ENCODE measurements around the gene PPP1R1B.

Gene PPP1R1B

GRCh38 chr17:39612291-39612894, 14.4 kb upstream of the PPP1R1B start:
- no peak for TF ChIP-seq JUND (IDR thresholded peaks at IDR 0.05; ENCODE audit: low read depth)
- DNase-seq (ENCODE audit: low read depth in 1 of 2, low spot score in 1 of 2), result no peak
- in situ Hi-C loops (cut with HindIII; ENCODE audit: low pct_unique_long_range_greater_than_20kb, low sequenced_read_pairs), result no loop called here

DNA sequence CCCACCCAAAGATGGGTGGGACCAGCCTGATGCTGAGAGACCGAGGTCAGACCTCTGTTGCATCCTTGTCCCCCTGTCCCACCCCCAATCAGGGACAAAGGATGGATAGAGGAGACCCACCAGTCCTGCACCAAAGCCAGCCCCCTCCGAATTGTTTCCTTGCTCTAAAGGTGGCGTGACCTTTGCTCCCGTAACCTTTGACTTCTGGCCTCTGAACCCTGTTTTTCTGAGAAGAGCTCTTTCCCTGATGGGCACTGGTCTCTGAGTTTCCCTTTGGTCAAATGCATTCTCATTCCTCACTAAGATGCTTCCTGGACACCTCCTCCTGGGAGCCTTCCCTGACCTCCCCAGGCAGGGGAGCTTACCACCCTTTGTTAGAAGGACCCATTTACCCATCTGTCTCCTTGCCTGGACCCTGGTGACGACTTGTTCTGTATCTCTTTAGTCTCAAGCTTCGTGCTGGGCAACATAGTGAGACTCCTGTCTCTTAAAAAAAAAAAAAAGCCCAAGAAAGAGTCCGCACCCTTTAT, 13.8 kb upstream of the PPP1R1B start:
- TF ChIP-seq JUND (IDR thresholded peaks at IDR 0.05; ENCODE audit: low read depth), result no peak
- no peak for DNase-seq (ENCODE audit: low read depth in 1 of 2, low spot score in 1 of 2)
- in situ Hi-C loops (cut with HindIII; ENCODE audit: low pct_unique_long_range_greater_than_20kb, low sequenced_read_pairs), result no loop called here

DNA sequence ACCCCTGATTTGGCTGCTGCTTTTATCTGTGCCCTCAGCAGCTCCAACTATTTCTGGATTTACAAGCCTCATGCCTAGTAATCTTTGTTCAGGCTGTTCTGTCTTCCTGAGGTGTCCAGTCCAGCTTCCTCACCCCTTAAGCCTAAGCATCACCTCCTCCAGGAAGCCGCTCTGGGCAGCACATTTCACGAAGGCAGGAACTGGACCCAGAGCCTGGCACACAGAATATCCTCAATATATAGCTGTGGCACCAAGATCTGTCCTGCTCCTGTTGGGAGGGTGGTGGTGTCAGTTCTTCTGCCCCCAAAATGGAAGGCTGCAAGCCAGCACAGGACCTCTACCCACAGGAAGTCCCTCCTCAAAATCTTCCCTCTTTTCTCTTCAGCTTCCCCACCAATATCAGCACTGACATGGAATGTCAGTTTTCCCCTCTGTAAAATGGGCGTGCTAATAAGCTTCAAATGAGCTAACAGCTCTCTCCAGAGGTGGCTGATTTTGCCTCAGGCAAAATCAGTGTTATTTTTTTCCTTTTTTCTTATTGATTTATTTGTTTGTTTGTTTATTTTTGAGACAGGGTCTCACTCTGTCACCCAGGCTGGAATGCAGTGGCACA, 12.1 kb upstream of the PPP1R1B start:
- TF ChIP-seq JUND (IDR thresholded peaks at IDR 0.05; ENCODE audit: low read depth), result no peak
- in situ Hi-C loops (cut with HindIII; ENCODE audit: low pct_unique_long_range_greater_than_20kb, low sequenced_read_pairs), result no loop called here
- DNase-seq (ENCODE audit: low read depth in 1 of 2, low spot score in 1 of 2), result no peak

GRCh38 chr17:39615434-39615833, 11.3 kb upstream of the PPP1R1B start:
- no peak for DNase-seq (ENCODE audit: low read depth in 1 of 2, low spot score in 1 of 2)
- in situ Hi-C loops (cut with HindIII; ENCODE audit: low pct_unique_long_range_greater_than_20kb, low sequenced_read_pairs), result no loop called here
- no peak for TF ChIP-seq JUND (IDR thresholded peaks at IDR 0.05; ENCODE audit: low read depth)

DNA sequence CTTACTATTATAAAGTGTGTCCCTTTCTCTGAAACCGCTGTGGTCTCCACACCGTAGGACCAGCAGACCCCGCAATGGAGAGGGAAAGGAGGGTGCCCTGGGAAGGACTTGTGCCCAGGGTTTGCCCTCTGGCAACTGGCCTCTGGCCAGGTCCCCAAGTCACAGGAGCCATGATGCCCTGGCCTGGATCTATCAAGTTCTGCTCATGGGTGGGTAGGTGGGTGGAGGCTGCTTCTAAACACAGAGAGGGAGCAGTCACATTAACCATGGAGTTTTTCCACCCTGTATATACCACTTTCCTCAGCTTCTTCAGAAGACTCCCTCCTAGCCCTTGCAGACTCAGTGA, 9.7 kb upstream of the PPP1R1B start:
- no peak for DNase-seq (ENCODE audit: low read depth in 1 of 2, low spot score in 1 of 2)
- in situ Hi-C loops (cut with HindIII; ENCODE audit: low pct_unique_long_range_greater_than_20kb, low sequenced_read_pairs), result no loop called here
- TF ChIP-seq JUND (IDR thresholded peaks at IDR 0.05; ENCODE audit: low read depth), result no peak

DNA sequence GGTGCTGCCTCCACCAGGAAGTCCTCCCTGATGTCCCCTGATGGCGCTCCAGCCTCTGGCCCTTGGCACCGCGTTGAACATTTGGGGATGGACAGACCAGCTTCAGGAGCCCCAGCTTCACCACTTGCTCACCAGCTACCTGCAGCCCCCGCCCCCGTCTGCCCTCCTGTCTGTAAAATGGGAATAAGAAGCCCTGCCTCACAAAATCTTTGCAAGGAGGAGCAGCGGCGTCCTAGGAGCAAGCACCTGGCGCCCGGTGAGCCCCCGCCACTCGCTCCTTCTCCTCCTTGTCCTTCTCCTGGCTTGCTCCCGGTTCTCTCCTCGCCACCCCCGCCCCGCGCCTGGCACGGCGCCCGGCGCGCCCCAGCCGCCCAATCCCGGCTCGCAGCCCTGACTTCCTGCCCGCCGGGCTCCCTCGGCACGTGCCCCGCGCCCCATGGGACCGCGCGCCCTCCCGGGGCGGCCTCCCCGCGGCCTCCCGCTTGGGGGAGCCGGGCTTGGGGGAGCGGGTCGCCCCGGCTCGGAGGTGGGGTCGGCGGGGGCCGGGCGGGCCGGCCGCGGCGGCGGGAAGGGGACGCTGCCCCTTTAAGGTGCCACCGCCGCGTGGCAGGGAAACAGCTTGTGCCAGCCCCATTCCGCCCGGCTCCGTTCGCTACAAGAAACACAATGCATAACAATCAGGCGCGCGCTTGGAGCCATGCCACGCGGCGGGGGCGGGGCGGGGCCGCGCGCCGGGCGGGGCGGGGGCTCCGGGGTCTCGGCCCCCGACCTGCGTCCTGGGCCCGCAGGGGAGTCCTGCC, 9.1 kb upstream of the PPP1R1B start:
- in situ Hi-C loops (cut with HindIII; ENCODE audit: low pct_unique_long_range_greater_than_20kb, low sequenced_read_pairs), result no loop called here

GRCh38 chr17:39618246-39618913, 8.4 kb upstream of the PPP1R1B start:
- in situ Hi-C loops (cut with HindIII; ENCODE audit: low pct_unique_long_range_greater_than_20kb, low sequenced_read_pairs), result no loop called here
- no peak for TF ChIP-seq JUND (IDR thresholded peaks at IDR 0.05; ENCODE audit: low read depth)
- peak in 1 of 2 experiments; percentile 45 for DNase-seq (ENCODE audit: low read depth in 1 of 2, low spot score in 1 of 2)

More for the DNA sequence above, 9.1 kb upstream of the PPP1R1B start:
- no peak for TF ChIP-seq JUND (IDR thresholded peaks at IDR 0.05; ENCODE audit: low read depth)
- DNase-seq (ENCODE audit: low read depth in 1 of 2, low spot score in 1 of 2), result peak; percentile 87 to 92

DNA sequence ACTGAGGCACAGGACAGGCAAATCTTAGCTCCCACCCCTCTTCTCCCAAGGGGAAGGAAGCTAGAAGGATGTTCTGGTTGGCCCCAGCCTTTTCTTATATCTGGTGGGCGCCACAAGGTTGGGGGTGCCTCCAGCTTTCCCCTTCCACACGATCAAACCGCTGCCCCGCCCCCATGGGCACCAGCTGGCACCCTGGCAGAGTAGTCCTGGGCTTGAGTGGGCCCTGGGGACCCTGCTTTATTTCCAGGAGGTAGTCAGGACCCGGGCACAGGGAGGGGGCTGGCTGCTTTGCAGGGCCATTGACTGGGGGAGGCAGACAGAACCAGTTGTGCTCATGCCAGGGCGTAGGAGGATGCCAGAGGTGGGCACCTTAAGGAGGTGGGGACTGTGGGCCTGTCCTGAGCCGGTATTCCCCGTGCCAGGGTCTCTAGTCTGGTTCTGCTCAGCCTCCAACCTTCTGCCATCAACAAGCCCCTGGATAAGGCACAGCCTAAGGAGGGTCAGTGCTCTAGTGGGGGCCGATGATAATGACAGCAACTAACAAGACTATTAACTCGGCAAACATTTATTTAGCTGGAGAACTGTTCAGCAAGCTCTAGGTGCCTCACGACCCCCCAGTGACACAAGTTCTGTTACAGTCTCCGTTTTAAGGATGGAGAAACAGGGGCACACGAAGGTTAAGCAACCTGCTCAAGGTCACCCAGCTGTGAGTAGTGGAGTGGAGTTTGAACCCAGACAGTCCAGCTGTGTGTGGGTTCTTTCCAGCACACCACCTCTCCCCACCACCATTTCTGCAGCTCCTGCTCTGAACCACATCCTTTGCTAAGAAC, 7.6 kb upstream of the PPP1R1B start:
- TF ChIP-seq JUND (IDR thresholded peaks at IDR 0.05; ENCODE audit: low read depth), result no peak
- in situ Hi-C loops (cut with HindIII; ENCODE audit: low pct_unique_long_range_greater_than_20kb, low sequenced_read_pairs), result no loop called here
- no peak for DNase-seq (ENCODE audit: low read depth in 1 of 2, low spot score in 1 of 2)

- TF ChIP-seq JUND (IDR thresholded peaks at IDR 0.05; ENCODE audit: low read depth), result no peak
- in situ Hi-C loops (cut with HindIII; ENCODE audit: low pct_unique_long_range_greater_than_20kb, low sequenced_read_pairs), result no loop called here
- no peak for DNase-seq (ENCODE audit: low read depth in 1 of 2, low spot score in 1 of 2)
Observed at GRCh38 chr17:39619786-39620101, 7.0 kb upstream of the PPP1R1B start.

GRCh38 chr17:39621523-39622379, 5.0 kb upstream of the PPP1R1B start:
- peak; percentile 89 to 91 for DNase-seq (ENCODE audit: low read depth in 1 of 2, low spot score in 1 of 2)
- in situ Hi-C loops (cut with HindIII; ENCODE audit: low pct_unique_long_range_greater_than_20kb, low sequenced_read_pairs), result no loop called here
- no peak for TF ChIP-seq JUND (IDR thresholded peaks at IDR 0.05; ENCODE audit: low read depth)

DNA sequence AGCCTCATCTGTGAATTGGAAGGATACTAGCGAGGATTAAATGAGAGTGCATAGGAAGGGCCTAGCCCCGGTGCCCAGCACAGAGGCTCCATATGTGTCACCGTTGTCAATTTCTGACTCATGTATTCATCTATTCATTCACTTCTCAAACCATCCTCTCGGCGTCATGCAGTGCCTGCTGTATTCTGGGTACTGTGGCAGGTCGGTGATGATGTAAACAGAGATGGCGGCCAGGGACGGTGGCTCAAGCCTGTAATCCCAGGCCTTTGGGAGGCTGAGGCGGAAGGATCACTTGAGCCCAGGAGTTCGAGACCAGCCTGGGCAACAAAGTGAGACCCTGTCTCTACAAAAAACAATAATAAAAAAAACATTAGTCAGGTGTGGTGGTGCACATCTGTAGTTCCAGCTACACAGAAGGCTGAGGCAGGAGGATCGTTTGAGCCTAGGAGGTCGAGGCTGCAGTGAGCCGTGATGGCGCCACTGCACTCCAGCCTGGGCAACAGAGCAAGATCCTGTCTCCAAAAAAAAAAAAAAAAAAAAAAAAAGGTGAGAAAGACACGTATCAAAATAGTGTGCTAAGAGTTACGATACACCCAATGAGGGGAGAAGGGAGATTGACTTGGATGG, 4.3 kb upstream of the PPP1R1B start:
- in situ Hi-C loops (cut with HindIII; ENCODE audit: low pct_unique_long_range_greater_than_20kb, low sequenced_read_pairs), result no loop called here
- no peak for DNase-seq (ENCODE audit: low read depth in 1 of 2, low spot score in 1 of 2)
- no peak for TF ChIP-seq JUND (IDR thresholded peaks at IDR 0.05; ENCODE audit: low read depth)
